SU-DHL-6 (cell line): Measurements from ENCODE around the gene NUP50.

ENCODE experiments used
- H2AFZ ChIP-seq: fragments of 200-600 bp; sonication (generic); 2 replicates; pipeline ENCODE4 v1.6.1; 2014; ENCODE audit warnings: low read depth, mild to moderate bottlenecking, moderate library complexity, mixed read lengths, antibody characterized with exemption, low read length; ENCODE audit not compliant: severe bottlenecking
- H3F3A ChIP-seq: fragments of 200-600 bp; shearing (Covaris generic); 2 replicates; pipeline ENCODE4 v1.6.0; 2016; ENCODE audit warnings: antibody characterized with exemption, mild to moderate bottlenecking; ENCODE audit not compliant: insufficient read depth
- H3K27ac ChIP-seq: fragments of 200-600 bp; sonication (generic); 2 replicates; pipeline ENCODE4 v1.5.1; 2016; ENCODE audit warnings: low read depth, mild to moderate bottlenecking, low read length, moderate library complexity, mixed read lengths
- H3K27me3 ChIP-seq: fragments of 200-600 bp; sonication (generic), shearing (Covaris generic); 2 replicates; pipeline ENCODE4 v1.6.0; 2014; ENCODE audit warnings: mild to moderate bottlenecking, low read length
- H3K36me3 ChIP-seq: fragments of 200-600 bp; sonication (generic); 2 replicates; pipeline ENCODE4 v1.6.1; 2014; ENCODE audit warnings: mild to moderate bottlenecking, low read length, mixed read lengths
- H3K4me2 ChIP-seq: fragments of 300-600, 200-600 bp; shearing (Covaris generic), sonication (generic); 2 replicates; pipeline ENCODE4 v1.6.0; 2014; ENCODE audit warnings: low read length, low read depth, mild to moderate bottlenecking; ENCODE audit not compliant: poor library complexity, severe bottlenecking
- H3K4me3 ChIP-seq: fragments of 200-600 bp; sonication (generic); 2 replicates; pipeline ENCODE4 v1.5.1; 2014; ENCODE audit warnings: antibody characterized with exemption, low read length, mild to moderate bottlenecking, mixed read lengths; ENCODE audit not compliant: insufficient read depth, poor library complexity, severe bottlenecking
- H3K79me2 ChIP-seq: fragments of 200-600 bp; sonication (generic); 2 replicates; pipeline ENCODE4 v1.6.1; 2014; ENCODE audit warnings: mild to moderate bottlenecking, low read length, moderate library complexity; ENCODE audit not compliant: insufficient read depth
- H3K9ac ChIP-seq: fragments of 200-600 bp; sonication (generic); 2 replicates; pipeline ENCODE4 v1.7.0; 2014; ENCODE audit warnings: mild to moderate bottlenecking, low read length
- H3K9me2 ChIP-seq: fragments of 200-600 bp; sonication (generic); replicated peaks from 2 replicates; pipeline ENCODE4 v1.6.1; 2014; ENCODE audit warnings: low read length; ENCODE audit not compliant: insufficient read depth
- H3K9me3 ChIP-seq: fragments of 200-600 bp; sonication (generic); 2 replicates; pipeline ENCODE4 v1.6.1; 2014; ENCODE audit warnings: low read length, mixed read lengths; ENCODE audit not compliant: insufficient read depth
- H4K20me1 ChIP-seq: fragments of 200-600 bp; sonication (generic); 2 replicates; pipeline ENCODE4 v1.6.1; 2014; ENCODE audit warnings: low read depth, mild to moderate bottlenecking, antibody characterized with exemption, low read length, moderate library complexity, mixed read lengths
- EZH2phosphoT487 ChIP-seq: fragments of 200-600 bp; sonication (generic), shearing (Covaris generic); conservative IDR thresholded peaks from 2 replicates; pipeline ENCODE4 v1.6.1; 2018; ENCODE audit warnings: mild to moderate bottlenecking, antibody characterized with exemption, low read length, moderate library complexity, mixed read lengths
- TF ChIP-seq, protein P1 (sequence below): fragments of 200-600 bp; sonication (generic); IDR thresholded peaks from one replicate; pipeline ENCODE4 v1.5.1; 2017; ENCODE audit warnings: antibody characterized with exemption, mild to moderate bottlenecking, low read length, moderate library complexity; ENCODE audit not compliant: insufficient read depth, poor library complexity, severe bottlenecking

The NUP50 gene

DNA sequence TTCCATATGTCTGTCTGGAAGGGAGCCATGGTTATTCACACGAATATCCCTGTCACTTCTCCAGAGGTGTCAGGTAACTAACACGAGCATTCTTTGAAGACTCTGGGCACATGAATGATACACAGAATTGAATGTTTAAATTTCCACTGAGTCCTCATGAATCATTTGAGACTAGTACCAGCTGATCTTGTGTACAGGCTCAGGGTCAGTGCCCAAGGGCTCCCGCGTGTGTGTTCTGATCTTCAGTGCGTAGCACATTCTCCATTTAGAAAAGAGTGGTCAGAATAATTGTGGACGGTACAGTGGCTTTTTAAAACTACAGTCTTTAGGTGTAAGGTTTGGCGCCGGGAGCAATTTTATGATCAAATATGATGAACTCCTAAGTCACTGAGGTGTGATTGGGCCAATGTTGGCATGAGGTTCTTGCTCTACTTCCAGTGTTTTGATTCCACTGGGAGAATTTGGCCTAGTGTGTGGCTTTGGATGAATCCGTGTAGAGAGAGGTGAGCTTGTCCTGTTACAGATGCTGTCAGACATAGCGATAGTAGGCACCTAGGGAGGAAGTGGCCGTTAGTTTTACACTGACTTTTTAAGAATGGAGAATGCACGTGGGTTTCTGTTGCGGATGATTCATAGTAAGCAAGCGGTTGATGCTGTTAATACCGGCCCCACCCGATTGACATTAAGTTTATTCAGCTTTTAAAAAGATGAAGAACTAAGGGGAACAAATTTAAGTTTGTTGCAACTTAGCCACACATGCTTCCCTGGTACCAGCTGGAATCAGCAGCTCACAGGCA lies 22.2 kb downstream of the NUP50 start:
- Histone ChIP-seq H3K9ac (no peak overlapping the region), H3K27me3 (no peaks in the 10 kb centered on the region), H3K9me3 (no peaks in the 10 kb centered on the region), H3K27ac (no peak overlapping the region), H2AFZ (no peak overlapping the region), H3K36me3 (peaks cover 18% of the 10 kb centered on the region; the same call in 1 of the 2 replicates), H3K79me2 (peaks cover 5% of the 10 kb centered on the region; the same call in 1 of the 2 replicates), H4K20me1 (no peaks in the 10 kb centered on the region), H3K4me2 (no peak overlapping the region), H3K9me2 (no peaks in the 10 kb centered on the region), H3K4me3 (no peak overlapping the region), H3F3A (0 out of 2 replicates have a peak, but pooled peaks cover 5% of the 10 kb centered on the region)
- TF ChIP-seq, protein P1, sequence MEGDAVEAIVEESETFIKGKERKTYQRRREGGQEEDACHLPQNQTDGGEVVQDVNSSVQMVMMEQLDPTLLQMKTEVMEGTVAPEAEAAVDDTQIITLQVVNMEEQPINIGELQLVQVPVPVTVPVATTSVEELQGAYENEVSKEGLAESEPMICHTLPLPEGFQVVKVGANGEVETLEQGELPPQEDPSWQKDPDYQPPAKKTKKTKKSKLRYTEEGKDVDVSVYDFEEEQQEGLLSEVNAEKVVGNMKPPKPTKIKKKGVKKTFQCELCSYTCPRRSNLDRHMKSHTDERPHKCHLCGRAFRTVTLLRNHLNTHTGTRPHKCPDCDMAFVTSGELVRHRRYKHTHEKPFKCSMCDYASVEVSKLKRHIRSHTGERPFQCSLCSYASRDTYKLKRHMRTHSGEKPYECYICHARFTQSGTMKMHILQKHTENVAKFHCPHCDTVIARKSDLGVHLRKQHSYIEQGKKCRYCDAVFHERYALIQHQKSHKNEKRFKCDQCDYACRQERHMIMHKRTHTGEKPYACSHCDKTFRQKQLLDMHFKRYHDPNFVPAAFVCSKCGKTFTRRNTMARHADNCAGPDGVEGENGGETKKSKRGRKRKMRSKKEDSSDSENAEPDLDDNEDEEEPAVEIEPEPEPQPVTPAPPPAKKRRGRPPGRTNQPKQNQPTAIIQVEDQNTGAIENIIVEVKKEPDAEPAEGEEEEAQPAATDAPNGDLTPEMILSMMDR: no peak
- TF ChIP-seq EZH2phosphoT487: no peak

DNA sequence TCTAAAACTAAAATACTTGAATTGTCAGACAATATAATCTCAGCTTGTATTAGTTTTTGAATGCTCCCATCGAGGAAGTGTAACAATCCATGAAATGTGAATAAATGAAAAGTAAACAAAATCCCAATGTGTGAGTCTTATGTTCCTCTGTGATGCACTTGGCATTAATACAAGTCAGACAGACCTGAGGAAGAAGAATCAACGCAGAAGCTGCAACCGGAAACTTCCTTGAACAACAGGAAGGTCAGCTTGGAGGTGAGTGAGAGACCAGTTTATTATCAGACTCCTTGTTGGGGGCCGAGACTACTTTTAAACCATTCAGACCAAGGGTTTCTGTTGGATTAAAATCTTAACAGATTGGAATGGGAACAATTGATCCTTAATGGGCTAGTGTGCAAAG lies 24.2 kb downstream of the NUP50 start:
- Histone ChIP-seq H3K36me3 (peaks cover 7% of the 10 kb centered on the region; the same call in 1 of the 2 replicates), H3K9ac (no peak overlapping the region), H3K9me3 (no peaks in the 10 kb centered on the region), H3K27ac (no peak overlapping the region), H3F3A (0 out of 2 replicates have a peak, but pooled peaks cover 5% of the 10 kb centered on the region), H3K4me3 (no peak overlapping the region), H3K79me2 (no peaks in the 10 kb centered on the region), H2AFZ (no peak overlapping the region), H3K9me2 (no peaks in the 10 kb centered on the region), H3K27me3 (no peaks in the 10 kb centered on the region), H3K4me2 (no peak overlapping the region), H4K20me1 (no peaks in the 10 kb centered on the region)
- TF ChIP-seq, protein P1: no peak
- TF ChIP-seq EZH2phosphoT487: no peak

DNA sequence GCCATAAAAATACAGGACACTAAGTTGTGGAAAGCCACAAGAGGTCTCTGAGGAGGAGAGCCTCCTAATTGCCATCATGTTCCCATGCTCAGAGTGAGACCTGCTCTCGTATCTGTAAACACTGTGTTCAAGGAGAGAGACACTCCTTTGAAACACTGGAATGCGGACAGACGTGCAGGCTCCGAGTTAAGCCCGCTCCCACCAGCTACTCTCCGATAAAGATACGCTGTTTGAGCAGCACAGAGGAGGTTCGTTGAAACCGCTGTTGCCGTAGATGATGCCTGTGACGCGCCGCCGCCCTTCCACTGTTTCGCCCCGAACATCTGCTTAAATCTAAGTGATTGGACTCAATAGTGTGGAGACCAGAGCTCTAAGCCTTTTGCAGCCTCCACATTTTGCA lies 25.1 kb downstream of the NUP50 start:
- no peak overlapping the region for H3K4me2 ChIP-seq
- no peak overlapping the region for H2AFZ ChIP-seq
- no peaks in the 10 kb centered on the region for H3K9me3 ChIP-seq
- 0 out of 2 replicates have a peak, but pooled peaks cover 5% of the 10 kb centered on the region for H3F3A ChIP-seq
- no peak overlapping the region for H3K27ac ChIP-seq
- peaks cover 3% of the 10 kb centered on the region; the same call in 1 of the 2 replicates for H3K36me3 ChIP-seq
- TF ChIP-seq, protein P1: no peak
- no peak for TF ChIP-seq EZH2phosphoT487
- no peak overlapping the region for H3K4me3 ChIP-seq
- no peaks in the 10 kb centered on the region for H4K20me1 ChIP-seq
- H3K9me2 ChIP-seq: no peaks in the 10 kb centered on the region
- H3K27me3 ChIP-seq: no peaks in the 10 kb centered on the region
- H3K9ac ChIP-seq: no peak overlapping the region
- H3K79me2 ChIP-seq: no peaks in the 10 kb centered on the region
